ENCODE data around the gene FGF8.

FGF8 gene

GRCh38 chr10:101781984-101782810 is 6.3 kb upstream of the FGF8 start:
- no peak for DNase-seq

GRCh38 chr10:101781655-101781983 is 5.7 kb upstream of the FGF8 start:
- DNase-seq, result no peak

GRCh38 chr10:101780818-101781654 is 5.1 kb upstream of the FGF8 start:
- DNase-seq, result peak; percentile 16

- DNase-seq, result no peak
Observed at GRCh38 chr10:101780187-101780817, 4.4 kb upstream of the FGF8 start.

- no peak for DNase-seq
Observed at GRCh38 chr10:101779544-101780186, 3.8 kb upstream of the FGF8 start.

- no peak for DNase-seq
Observed at GRCh38 chr10:101778781-101779543, 3.0 kb upstream of the FGF8 start.

- no peak for DNase-seq
Observed at GRCh38 chr10:101778151-101778780, 2.4 kb upstream of the FGF8 start.

- DNase-seq, result no peak
Observed at GRCh38 chr10:101777619-101778145, 1.8 kb upstream of the FGF8 start.

- no peak for DNase-seq
Observed at GRCh38 chr10:101776161-101776817, 375 bp upstream of the FGF8 start.

GRCh38 chr10:101774589-101775272 is 1.2 kb downstream of the FGF8 start:
- DNase-seq, result no peak

- DNase-seq, result no peak
Observed at GRCh38 chr10:101773923-101774588, 1.9 kb downstream of the FGF8 start.

- no peak for DNase-seq
Observed at GRCh38 chr10:101772895-101773761, 2.8 kb downstream of the FGF8 start.

GRCh38 chr10:101772017-101772894 is 3.7 kb downstream of the FGF8 start:
- no peak for DNase-seq

- DNase-seq, result no peak
Observed at GRCh38 chr10:101771380-101771779, 4.5 kb downstream of the FGF8 start.

- no peak for DNase-seq
Observed at GRCh38 chr10:101770331-101771215, 5.3 kb downstream of the FGF8 start.

GRCh38 chr10:101769541-101770180 is 6.3 kb downstream of the FGF8 start:
- no peak for DNase-seq

All from NK-92 treated with Interleukin-12 subunit alpha and Interleukin-12 subunit beta, amount 100 ng/mL, for 24 hours (cell line).